ENCODE data around the gene DPP6.

DPP6 gene

DNA sequence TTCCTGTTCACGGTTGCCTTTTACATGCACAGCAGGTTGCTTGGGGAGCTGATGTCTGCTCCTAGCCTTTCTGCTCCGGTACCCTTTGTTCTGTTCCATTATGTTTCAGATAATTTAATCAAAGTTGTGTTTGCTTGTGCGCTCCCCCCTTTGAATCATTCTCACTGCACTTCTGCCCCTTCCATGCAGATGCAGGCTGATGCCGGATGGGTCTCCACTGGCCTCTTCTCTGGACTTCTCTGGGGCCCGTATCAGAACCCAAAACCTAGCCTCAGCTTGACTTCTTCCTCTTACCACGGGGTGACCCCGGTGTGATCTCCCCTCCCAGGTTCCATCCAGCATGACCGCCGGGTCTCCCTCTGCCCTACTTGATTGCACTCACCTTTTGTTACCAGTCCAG is 272.0 kb downstream of the DPP6 start:
- Histone ChIP-seq H3K4ac (ENCODE audit: low read depth, low read length) (no peak overlapping the region), H3K79me1 (ENCODE audit: low read length) (no peaks in the 10 kb centered on the region), H3K18ac (ENCODE audit: low read length) (no peak overlapping the region), H2AK5ac (ENCODE audit: low read length) (no peak overlapping the region), H3K23ac (ENCODE audit: low read length) (no peak overlapping the region), H3K4me3 (ENCODE audit: low read length) (no peak overlapping the region), H2BK120ac (ENCODE audit: low read depth, low read length) (no peak overlapping the region), H2BK5ac (ENCODE audit: low read length) (no peak overlapping the region), H3K79me2 (ENCODE audit: control insufficient read depth, insufficient read depth, low read length) (no peaks in the 10 kb centered on the region), H3K4me1 (ENCODE audit: control insufficient read depth, low read depth, low read length) (no peaks in the 10 kb centered on the region), H3K4me2 (ENCODE audit: low read length) (no peak overlapping the region), H3K36me3 (ENCODE audit: control insufficient read depth, insufficient read depth, low read length) (no peaks in the 10 kb centered on the region), H2BK15ac (replicated peaks; ENCODE audit: low read depth) (no peak overlapping the region), H3K27ac (ENCODE audit: low read depth, low read length) (no peak overlapping the region), H4K5ac (ENCODE audit: low read length) (no peak overlapping the region), H3K9ac (ENCODE audit: low read length) (no peak overlapping the region), H4K8ac (ENCODE audit: low read depth, low read length) (no peak overlapping the region), H3K56ac (ENCODE audit: low read length) (no peak overlapping the region), H3K27me3 (ENCODE audit: insufficient read depth, low read length, poor library complexity) (no peaks in the 10 kb centered on the region)
- no CpG with 5 or more reads among the region's 9 CpGs for WGBS (ENCODE audit: extremely low coverage, insufficient coverage, low lambda C conversion rate)
- no peak for DNase-seq

DNA sequence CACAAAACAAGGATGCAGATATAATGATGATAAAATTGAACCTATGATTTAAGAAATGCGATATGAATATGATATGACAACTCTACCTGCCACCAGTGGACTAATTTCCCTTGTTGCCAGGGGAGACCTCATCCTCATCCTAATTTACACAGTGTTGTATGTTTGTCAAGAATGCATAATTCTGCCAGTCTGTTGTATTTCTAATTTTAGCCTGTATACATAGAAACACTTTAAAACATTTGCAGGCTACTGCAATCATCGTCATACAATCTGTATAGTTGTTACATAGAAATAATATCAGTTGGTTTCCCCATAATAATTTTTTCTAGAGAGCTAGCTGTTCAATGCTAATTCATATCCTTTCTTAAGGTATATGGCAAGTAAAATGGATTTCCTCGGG is 274.2 kb downstream of the DPP6 start:
- Histone ChIP-seq H3K4me1 (ENCODE audit: control insufficient read depth, low read depth, low read length) (no peaks in the 10 kb centered on the region), H2AK5ac (ENCODE audit: low read length) (no peak overlapping the region), H2BK15ac (replicated peaks; ENCODE audit: low read depth) (no peak overlapping the region), H3K4ac (ENCODE audit: low read depth, low read length) (no peak overlapping the region), H3K18ac (ENCODE audit: low read length) (no peak overlapping the region), H3K36me3 (ENCODE audit: control insufficient read depth, insufficient read depth, low read length) (no peaks in the 10 kb centered on the region), H3K4me2 (ENCODE audit: low read length) (no peak overlapping the region), H2BK120ac (ENCODE audit: low read depth, low read length) (no peak overlapping the region), H3K27ac (ENCODE audit: low read depth, low read length) (no peak overlapping the region), H3K9ac (ENCODE audit: low read length) (no peak overlapping the region), H4K5ac (ENCODE audit: low read length) (no peak overlapping the region), H3K4me3 (ENCODE audit: low read length) (no peak overlapping the region), H3K79me2 (ENCODE audit: control insufficient read depth, insufficient read depth, low read length) (no peaks in the 10 kb centered on the region), H3K56ac (ENCODE audit: low read length) (no peak overlapping the region), H2BK5ac (ENCODE audit: low read length) (no peak overlapping the region), H4K8ac (ENCODE audit: low read depth, low read length) (no peak overlapping the region), H3K23ac (ENCODE audit: low read length) (no peak overlapping the region), H3K79me1 (ENCODE audit: low read length) (no peaks in the 10 kb centered on the region), H3K27me3 (ENCODE audit: insufficient read depth, low read length, poor library complexity) (no peaks in the 10 kb centered on the region)
- DNase-seq, result no peak
- WGBS (ENCODE audit: extremely low coverage, insufficient coverage, low lambda C conversion rate), result no CpG with 5 or more reads among the region's 3 CpGs

DNA sequence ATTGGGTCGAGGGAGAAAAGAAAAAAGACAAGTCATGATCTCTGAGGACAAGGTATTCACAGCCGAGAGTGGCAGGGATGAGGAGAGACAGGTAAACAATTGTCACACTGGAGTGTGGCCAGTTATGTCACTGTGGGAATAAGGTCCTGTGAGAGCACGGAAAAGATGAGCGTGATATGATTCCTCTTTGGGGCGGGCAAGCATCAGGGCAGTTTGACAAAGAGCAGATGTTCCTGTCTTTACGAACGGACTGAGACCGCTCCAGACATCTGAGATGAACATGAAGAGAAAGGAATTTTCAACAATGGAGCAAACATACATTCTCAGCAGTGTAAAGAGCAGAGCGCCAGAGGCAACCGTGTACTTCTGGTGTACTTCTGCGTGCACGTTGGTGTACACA is 278.1 kb downstream of the DPP6 start:
- H4K8ac ChIP-seq (ENCODE audit: low read depth, low read length), result no peak overlapping the region
- H3K4me1 ChIP-seq (ENCODE audit: control insufficient read depth, low read depth, low read length), result no peaks in the 10 kb centered on the region
- H3K27me3 ChIP-seq (ENCODE audit: insufficient read depth, low read length, poor library complexity), result no peaks in the 10 kb centered on the region
- H3K23ac ChIP-seq (ENCODE audit: low read length), result no peak overlapping the region
- no peak overlapping the region for H3K27ac ChIP-seq (ENCODE audit: low read depth, low read length)
- no peak overlapping the region for H3K4me3 ChIP-seq (ENCODE audit: low read length)
- no peak overlapping the region for H3K4me2 ChIP-seq (ENCODE audit: low read length)
- no CpG with 5 or more reads among the region's 12 CpGs for whole genome bisulfite sequencing (ENCODE audit: extremely low coverage, insufficient coverage, low lambda C conversion rate)
- no peak overlapping the region for H3K4ac ChIP-seq (ENCODE audit: low read depth, low read length)
- H3K79me1 ChIP-seq (ENCODE audit: low read length), result no peaks in the 10 kb centered on the region
- H2BK15ac ChIP-seq (replicated peaks; ENCODE audit: low read depth), result no peak overlapping the region
- H4K5ac ChIP-seq (ENCODE audit: low read length), result no peak overlapping the region
- DNase-seq, result no peak
- no peaks in the 10 kb centered on the region for H3K79me2 ChIP-seq (ENCODE audit: control insufficient read depth, insufficient read depth, low read length)
- no peak overlapping the region for H2AK5ac ChIP-seq (ENCODE audit: low read length)
- no peak overlapping the region for H2BK5ac ChIP-seq (ENCODE audit: low read length)
- no peak overlapping the region for H3K56ac ChIP-seq (ENCODE audit: low read length)
- no peak overlapping the region for H2BK120ac ChIP-seq (ENCODE audit: low read depth, low read length)
- no peaks in the 10 kb centered on the region for H3K36me3 ChIP-seq (ENCODE audit: control insufficient read depth, insufficient read depth, low read length)
- no peak overlapping the region for H3K18ac ChIP-seq (ENCODE audit: low read length)
- H3K9ac ChIP-seq (ENCODE audit: low read length), result no peak overlapping the region

DNA sequence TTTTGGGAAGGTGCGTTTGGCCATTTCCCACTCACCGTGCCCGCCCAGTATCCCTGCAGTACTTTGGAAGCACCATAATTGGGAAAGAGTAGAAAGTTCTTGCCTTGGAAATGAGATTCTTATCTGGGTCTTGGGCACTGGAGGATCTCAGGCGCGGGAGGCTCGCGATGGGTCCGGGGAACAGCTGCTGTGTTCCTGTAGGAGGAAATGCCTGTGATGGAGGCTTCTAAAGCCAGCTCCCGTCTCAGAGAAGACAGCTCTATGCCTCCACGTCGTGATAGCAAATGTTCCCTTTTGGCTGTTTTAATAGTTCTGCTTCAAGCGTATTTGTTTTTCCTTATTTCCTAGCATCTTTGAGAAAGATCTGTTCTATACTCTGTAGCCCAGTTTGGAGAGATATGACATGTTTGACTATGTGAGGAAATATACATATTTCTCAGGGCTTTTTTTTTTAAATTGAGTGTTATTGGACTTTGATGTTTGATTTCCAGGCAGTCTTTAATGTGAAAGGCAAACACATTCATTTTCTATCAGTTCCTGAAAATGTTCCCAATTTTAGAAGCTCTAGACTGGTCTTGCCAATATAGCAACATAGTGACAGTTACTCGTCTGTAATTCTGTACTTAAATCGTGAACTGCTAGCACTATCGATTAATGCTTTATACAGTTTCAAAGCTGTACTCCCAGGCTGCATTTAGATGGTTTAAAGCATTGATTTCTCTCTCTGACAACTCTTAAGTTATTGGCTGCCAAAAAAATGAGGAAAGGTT is 280.8 kb downstream of the DPP6 start:
- Histone ChIP-seq H3K27me3 (ENCODE audit: insufficient read depth, low read length, poor library complexity) (no peaks in the 10 kb centered on the region), H3K4me3 (ENCODE audit: low read length) (no peak overlapping the region)
- no CpG with 5 or more reads among the region's 15 CpGs for WGBS (ENCODE audit: extremely low coverage, insufficient coverage, low lambda C conversion rate)

DNA sequence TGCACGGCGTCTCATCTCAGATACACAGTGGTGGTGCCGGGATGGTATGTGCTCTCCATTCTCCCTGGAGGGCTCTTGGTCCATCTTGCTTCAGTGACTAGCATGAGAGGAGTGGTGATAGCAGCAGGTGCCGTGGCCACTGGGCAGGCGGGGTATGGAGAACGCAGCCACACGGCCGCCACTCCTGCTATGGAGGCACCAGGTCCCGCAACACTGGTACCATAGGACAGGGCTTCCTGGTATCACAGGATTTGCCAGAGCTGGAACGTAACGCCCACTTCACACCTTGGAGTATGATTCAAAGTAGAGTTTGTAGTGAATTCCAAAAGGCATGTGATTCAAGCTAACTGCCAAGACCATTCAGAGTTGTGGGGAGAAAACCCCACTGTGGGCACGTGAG is 284.1 kb downstream of the DPP6 start:
- no peak overlapping the region for H2AK5ac ChIP-seq (ENCODE audit: low read length)
- H3K27ac ChIP-seq (ENCODE audit: low read depth, low read length), result no peak overlapping the region
- no peaks in the 10 kb centered on the region for H3K79me1 ChIP-seq (ENCODE audit: low read length)
- H3K79me2 ChIP-seq (ENCODE audit: control insufficient read depth, insufficient read depth, low read length), result no peaks in the 10 kb centered on the region
- H2BK15ac ChIP-seq (replicated peaks; ENCODE audit: low read depth), result no peak overlapping the region
- H3K4me1 ChIP-seq (ENCODE audit: control insufficient read depth, low read depth, low read length), result no peaks in the 10 kb centered on the region
- no peaks in the 10 kb centered on the region for H3K27me3 ChIP-seq (ENCODE audit: insufficient read depth, low read length, poor library complexity)
- no peak for DNase-seq
- H3K18ac ChIP-seq (ENCODE audit: low read length), result no peak overlapping the region
- no peak overlapping the region for H3K4ac ChIP-seq (ENCODE audit: low read depth, low read length)
- no peak overlapping the region for H2BK5ac ChIP-seq (ENCODE audit: low read length)
- H3K4me2 ChIP-seq (ENCODE audit: low read length), result no peak overlapping the region
- no peak overlapping the region for H4K8ac ChIP-seq (ENCODE audit: low read depth, low read length)
- no peaks in the 10 kb centered on the region for H3K36me3 ChIP-seq (ENCODE audit: control insufficient read depth, insufficient read depth, low read length)
- H4K5ac ChIP-seq (ENCODE audit: low read length), result no peak overlapping the region
- no peak overlapping the region for H3K23ac ChIP-seq (ENCODE audit: low read length)
- H3K4me3 ChIP-seq (ENCODE audit: low read length), result no peak overlapping the region
- no peak overlapping the region for H3K56ac ChIP-seq (ENCODE audit: low read length)
- WGBS (ENCODE audit: extremely low coverage, insufficient coverage, low lambda C conversion rate), result no CpG with 5 or more reads among the region's 12 CpGs
- no peak overlapping the region for H2BK120ac ChIP-seq (ENCODE audit: low read depth, low read length)
- no peak overlapping the region for H3K9ac ChIP-seq (ENCODE audit: low read length)

More for the DNA sequence above, 280.8 kb downstream of the DPP6 start:
- H3K79me2 ChIP-seq (ENCODE audit: control insufficient read depth, insufficient read depth, low read length), result no peaks in the 10 kb centered on the region
- H3K27ac ChIP-seq (ENCODE audit: low read depth, low read length), result no peak overlapping the region
- no peak overlapping the region for H2BK120ac ChIP-seq (ENCODE audit: low read depth, low read length)
- H3K4ac ChIP-seq (ENCODE audit: low read depth, low read length), result no peak overlapping the region
- no peak overlapping the region for H2BK5ac ChIP-seq (ENCODE audit: low read length)
- no peak overlapping the region for H3K9ac ChIP-seq (ENCODE audit: low read length)
- H2AK5ac ChIP-seq (ENCODE audit: low read length), result no peak overlapping the region
- H3K18ac ChIP-seq (ENCODE audit: low read length), result no peak overlapping the region
- H3K36me3 ChIP-seq (ENCODE audit: control insufficient read depth, insufficient read depth, low read length), result no peaks in the 10 kb centered on the region
- H4K8ac ChIP-seq (ENCODE audit: low read depth, low read length), result no peak overlapping the region
- H3K79me1 ChIP-seq (ENCODE audit: low read length), result no peaks in the 10 kb centered on the region
- H2BK15ac ChIP-seq (replicated peaks; ENCODE audit: low read depth), result no peak overlapping the region
- H3K4me2 ChIP-seq (ENCODE audit: low read length), result no peak overlapping the region
- no peak overlapping the region for H4K5ac ChIP-seq (ENCODE audit: low read length)
- H3K56ac ChIP-seq (ENCODE audit: low read length), result no peak overlapping the region
- no peaks in the 10 kb centered on the region for H3K4me1 ChIP-seq (ENCODE audit: control insufficient read depth, low read depth, low read length)
- no peak for DNase-seq
- H3K23ac ChIP-seq (ENCODE audit: low read length), result no peak overlapping the region
